HG03139 (cell line): ENCODE results near the gene SDR42E1.
"Not testable (repeated sequence)": the region's sequence is repeated elsewhere in the genome, so short reads cannot be mapped to it uniquely, and the experiment has no call there.

Source experiments
- ATAC-seq: cut with Tn5 transposase; IDR thresholded peaks from one replicate; pipeline ENCODE4 v1.9.1; 2021; ENCODE audit not compliant: unreplicated experiment

Gene SDR42E1

DNA sequence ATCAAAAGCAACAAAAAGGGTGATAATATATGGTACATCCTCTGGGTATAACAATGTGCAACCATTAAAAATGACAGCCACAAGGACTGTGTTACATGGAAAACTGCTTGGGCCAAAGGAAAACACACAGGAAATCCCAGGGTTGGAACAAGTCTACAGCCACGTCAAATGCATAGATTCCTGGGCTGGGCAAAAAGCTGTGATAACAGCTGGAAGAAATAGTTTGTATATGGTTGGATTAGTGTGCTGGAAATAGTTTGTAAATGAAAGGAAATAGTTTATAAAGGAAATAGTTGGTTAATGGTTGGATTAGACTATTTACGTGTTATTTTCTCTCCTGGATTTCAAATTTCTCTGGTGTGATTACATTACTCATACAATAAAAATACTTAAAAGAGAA, 26.4 kb upstream of the SDR42E1 start:
- no peak for ATAC-seq

DNA sequence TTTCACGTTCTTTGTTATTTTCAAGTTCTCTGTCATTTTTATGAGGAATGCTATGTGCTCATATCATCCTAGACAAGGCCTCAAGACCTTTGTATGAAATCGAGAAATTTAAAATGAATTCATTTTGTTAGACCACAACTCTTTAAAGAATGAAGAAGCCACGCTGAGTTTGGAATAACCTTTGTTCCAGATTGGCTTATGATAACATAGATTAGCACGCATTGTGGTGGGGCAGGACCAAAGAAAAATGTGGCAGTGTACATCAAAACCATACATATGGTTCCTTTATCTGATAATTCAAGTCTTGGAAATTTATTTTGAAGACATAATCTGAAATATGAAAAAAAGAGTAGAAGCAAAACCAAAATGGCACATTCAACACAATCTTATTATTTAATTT, 26.0 kb upstream of the SDR42E1 start:
- ATAC-seq = no peak

DNA sequence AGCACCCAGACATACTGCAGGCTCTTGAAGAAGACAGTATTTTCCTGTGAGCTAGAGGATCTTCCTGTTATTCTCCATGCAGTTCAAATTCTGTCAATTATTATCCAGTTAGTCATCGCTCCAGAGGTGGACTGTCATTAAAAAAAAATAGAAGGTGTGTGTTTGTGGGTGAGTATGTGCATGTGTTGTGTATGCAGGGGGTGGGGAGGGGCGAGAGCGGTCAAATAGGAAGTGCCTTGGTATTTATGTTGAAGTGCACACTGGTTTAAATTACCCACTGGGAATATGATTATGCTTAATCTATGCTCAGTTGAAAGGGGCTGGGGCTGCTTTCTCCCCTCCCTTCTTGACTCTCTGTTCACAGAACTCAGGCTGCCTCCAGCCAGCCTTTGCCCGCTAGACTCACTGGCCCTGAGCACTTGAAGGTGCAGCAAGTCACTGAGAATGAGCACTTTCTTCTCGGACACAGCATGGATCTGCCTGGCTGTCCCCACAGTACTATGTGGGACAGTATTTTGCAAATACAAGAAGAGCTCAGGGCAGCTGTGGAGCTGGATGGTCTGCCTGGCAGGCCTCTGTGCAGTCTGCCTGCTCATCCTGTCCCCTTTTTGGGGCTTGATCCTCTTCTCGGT, 23.8 kb upstream of the SDR42E1 start, which contains the start of gene HSD17B2:
TSS of gene HSD17B2 (plus strand) at position 273 of the 632 bp plus-strand sequence. CDS start at position 445, 172 bp downstream.
- no peak for ATAC-seq

- ATAC-seq = no peak
Measured at GRCh38 chr16:82033683-82034300, 22.5 kb upstream of the SDR42E1 start.

- no peak for ATAC-seq
Measured at GRCh38 chr16:82033006-82033405, 21.7 kb upstream of the SDR42E1 start.

- ATAC-seq = no peak
Measured at GRCh38 chr16:82031116-82032084, 20.1 kb upstream of the SDR42E1 start.

- no peak for ATAC-seq
Measured at GRCh38 chr16:82027629-82028064, 16.4 kb upstream of the SDR42E1 start.

GRCh38 chr16:82024883-82025282, 13.6 kb upstream of the SDR42E1 start:
- ATAC-seq = no peak

DNA sequence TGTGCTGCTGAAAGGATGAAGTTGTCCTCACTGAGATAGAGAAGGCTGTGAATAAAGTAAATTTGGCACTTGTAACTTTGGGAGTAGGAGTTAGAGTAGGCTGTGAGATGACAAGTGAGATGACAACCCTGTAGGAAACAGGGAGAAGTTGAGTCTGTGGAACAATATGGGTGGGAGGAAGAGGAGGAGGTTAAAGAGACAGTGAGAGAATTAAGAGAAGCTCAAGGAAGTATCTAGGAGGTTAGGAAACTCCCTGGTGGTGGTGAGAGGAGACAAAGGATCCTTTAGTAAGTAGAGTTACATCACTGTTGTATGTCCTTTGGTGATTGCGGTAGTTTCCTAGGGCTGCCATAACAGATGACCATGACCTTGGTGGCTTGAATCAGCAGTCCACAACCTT, 13.0 kb upstream of the SDR42E1 start:
- no peak for ATAC-seq

DNA sequence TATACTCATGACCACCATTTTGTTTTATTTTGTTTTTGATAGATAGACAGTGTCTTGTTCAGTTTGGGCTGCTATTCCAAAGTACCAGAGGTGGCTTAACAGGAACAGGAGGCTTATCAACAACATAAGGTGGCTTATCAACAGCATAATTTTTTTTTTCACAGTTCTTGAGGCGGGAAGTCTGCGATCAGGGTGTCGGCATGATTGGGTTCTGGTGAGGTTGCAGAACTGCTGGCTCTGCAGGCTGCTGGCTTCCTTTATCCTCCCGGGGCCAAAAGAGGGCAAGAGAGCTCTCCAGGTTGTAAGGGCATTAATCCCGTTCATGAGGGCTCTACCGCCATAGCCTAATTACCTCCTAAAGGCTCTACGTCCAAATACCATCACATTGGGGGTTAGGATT, 11.9 kb upstream of the SDR42E1 start:
- no peak for ATAC-seq

DNA sequence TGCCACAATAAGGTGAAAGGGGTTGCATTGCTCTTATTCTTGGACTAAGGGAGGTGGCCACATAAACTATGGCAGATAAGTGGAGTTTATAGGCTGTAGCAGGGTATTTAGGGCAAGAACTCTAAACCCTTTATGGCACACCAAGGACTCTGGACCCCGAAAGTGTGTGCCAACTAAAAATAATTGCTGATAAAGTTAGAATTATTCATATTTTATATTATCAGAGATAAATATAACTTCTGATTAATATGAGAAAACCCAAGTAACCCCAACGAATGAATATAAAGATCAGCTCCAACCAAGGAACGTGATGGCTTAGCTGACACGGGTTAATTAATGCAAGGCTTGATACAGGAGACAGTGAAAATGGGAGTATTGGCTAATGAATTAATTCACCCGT, 8.8 kb upstream of the SDR42E1 start:
- no peak for ATAC-seq

GRCh38 chr16:82019535-82019934, 8.3 kb upstream of the SDR42E1 start:
- no peak for ATAC-seq

DNA sequence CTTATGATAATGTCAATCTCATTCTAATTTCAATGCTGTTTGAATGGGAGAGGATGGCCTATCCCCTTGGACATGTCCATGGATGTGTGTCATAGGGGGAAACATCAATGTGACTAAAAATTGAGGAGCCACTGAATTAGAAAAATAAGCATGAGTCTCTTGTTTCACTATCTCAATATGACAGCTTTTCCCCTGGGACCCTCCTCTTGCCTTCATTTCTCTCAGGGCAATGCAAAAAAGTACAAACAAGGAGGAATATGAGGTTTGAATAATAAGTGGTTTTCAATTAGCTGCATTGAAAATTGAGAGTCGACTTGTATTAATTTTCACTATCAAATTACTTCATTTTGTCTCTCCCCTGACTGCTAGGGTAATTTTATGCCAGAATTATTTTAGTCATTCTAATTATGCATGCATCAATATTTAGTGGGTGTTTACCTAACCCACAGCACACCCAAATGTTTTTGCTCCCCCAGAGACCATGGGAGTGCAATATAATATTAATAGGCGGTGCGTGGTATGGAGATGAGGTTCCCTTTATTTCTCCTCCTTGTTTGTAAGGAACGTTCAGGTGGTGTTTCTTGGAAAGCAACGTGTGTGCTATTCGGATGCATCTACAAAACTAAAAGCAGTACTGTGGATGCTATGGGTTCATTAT, 6.8 kb upstream of the SDR42E1 start:
- no peak for ATAC-seq

DNA sequence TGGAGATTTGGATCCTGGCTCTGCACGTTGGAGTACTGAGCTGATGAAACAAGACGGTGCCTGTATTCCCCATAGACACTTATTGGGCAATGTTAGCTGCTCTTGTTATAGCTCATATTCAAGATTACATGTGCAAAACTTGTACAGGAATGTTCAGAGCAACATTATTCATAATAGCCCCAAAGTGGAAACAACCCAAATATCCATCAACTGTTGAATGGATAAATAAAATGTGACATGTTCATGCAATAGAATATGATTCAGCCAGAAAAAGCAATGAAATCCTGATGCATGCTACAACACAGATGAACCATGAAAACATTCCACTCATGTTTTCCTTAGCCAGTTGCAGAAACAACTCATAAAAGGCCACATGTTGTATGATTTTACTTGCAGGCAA, 5.7 kb upstream of the SDR42E1 start:
- ATAC-seq = no peak

- ATAC-seq = no peak
Measured at GRCh38 chr16:82016263-82016662, 5.0 kb upstream of the SDR42E1 start.

GRCh38 chr16:82013139-82013538, 1.9 kb upstream of the SDR42E1 start:
- ATAC-seq = no peak

GRCh38 chr16:82010649-82011048, 621 bp downstream of the SDR42E1 start:
- no peak for ATAC-seq

DNA sequence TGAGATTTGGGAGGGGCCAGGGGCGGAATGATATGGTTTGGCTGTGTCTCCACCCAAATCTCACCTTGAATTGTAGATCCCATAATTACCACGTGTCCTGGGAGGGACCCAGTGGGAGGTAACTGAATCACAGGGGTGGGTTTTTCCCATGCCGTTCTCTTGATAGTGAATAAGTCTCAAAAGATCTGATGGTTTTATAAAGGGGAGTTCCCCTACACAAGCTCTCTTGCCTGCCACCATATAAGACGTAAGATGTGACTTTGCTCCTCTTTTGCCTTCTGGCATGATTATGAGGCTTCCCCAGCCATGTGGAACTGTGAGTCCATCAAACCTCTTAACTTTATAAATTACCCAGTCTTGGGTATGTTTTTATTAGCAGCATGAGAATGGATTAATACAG, 1.5 kb downstream of the SDR42E1 start:
- not testable (repeated sequence) for ATAC-seq

GRCh38 chr16:82008957-82009592, 2.2 kb downstream of the SDR42E1 start:
- ATAC-seq = no peak

GRCh38 chr16:82007189-82007588, 4.1 kb downstream of the SDR42E1 start:
- no peak for ATAC-seq

DNA sequence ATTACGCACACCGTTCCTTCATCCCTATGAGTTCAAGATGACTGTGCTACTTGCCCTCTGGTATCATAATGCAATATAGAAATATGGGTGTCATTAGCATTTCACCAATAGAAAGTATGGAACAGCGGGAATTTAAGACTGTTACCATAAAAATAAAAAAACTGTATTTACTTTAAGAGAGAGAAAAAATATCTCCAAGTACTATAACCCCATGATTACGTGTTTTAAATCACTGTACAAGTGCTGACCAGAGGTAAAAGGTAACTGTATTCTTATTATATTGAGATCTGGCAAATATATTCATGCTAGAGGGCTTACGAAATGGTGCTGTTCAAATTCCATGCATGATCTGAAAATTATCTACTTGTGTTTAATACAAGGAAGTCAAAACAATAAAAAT, 5.2 kb downstream of the SDR42E1 start:
- ATAC-seq = no peak
